CD14-positive monocyte (primary cell): Measurements from ENCODE around the gene PDE6B. TPM values are rescaled to one million over a fixed set of nuclear protein-coding genes. Genes with fewer than 3 reads are reported as not detected.

ENCODE experiments used
- DNase-seq, 3 donors: peaks; one replicate each; pipeline ENCODE4 v3.0.0-alpha.2; 2011 to 2022
- H2AFZ ChIP-seq: 2 replicates; pipeline ENCODE4 v1.6.0; 2012; ENCODE audit warnings: mild to moderate bottlenecking, low read depth, low read length, inconsistent platforms; ENCODE audit not compliant: insufficient read depth, poor library complexity, severe bottlenecking
- H3K27ac ChIP-seq, 2 donors: 1 replicate in 1 of 2; 2 replicates in 1 of 2; pipeline ENCODE4 v1.5.1; 2012 to 2013; ENCODE audit warnings: low read length in 2 of 2, control low read depth in 1 of 2, inconsistent platforms in 1 of 2, low read depth in 1 of 2, mild to moderate bottlenecking in 1 of 2
- H3K27me3 ChIP-seq, 2 donors: one replicate each; pipeline versions ENCODE4 v1.6.0 to v1.6.1; 2011 to 2013; ENCODE audit warnings: low read length in 2 of 2; ENCODE audit not compliant: control insufficient read depth in 2 of 2, insufficient read depth in 2 of 2
- H3K36me3 ChIP-seq, 2 donors: replicated peaks in 1 of 2; 1 replicate in 1 of 2; 2 replicates in 1 of 2; pipeline versions ENCODE4 v1.5.1 to v1.6.1; 2012 to 2013; ENCODE audit warnings: low read length in 2 of 2, control low read depth in 1 of 2, inconsistent platforms in 1 of 2, mild to moderate bottlenecking in 1 of 2; ENCODE audit not compliant: insufficient read depth in 2 of 2, control insufficient read depth in 1 of 2
- H3K4me1 ChIP-seq, 2 donors: 1 replicate in 1 of 2; 2 replicates in 1 of 2; pipeline versions ENCODE4 v1.5.1 to v1.6.1; 2012 to 2013; ENCODE audit warnings: low read length in 2 of 2, control low read depth in 1 of 2, inconsistent platforms in 1 of 2, mild to moderate bottlenecking in 1 of 2, moderate library complexity in 1 of 2; ENCODE audit not compliant: insufficient read depth in 2 of 2, control insufficient read depth in 1 of 2
- H3K4me2 ChIP-seq: replicated peaks from 2 replicates; pipeline ENCODE3; 2012; ENCODE audit warnings: low read length, moderate library complexity, mild to moderate bottlenecking; ENCODE audit not compliant: poor library complexity, severe bottlenecking; ENCODE audit errors: extremely low read depth
- H3K4me3 ChIP-seq, 3 experiments: fragments of 200-600 bp in 1 of 3; sonication (generic) in 1 of 3; replicated peaks in 1 of 3; 1 replicate in 2 of 3; 2 replicates in 1 of 3; pipeline ENCODE4 v1.5.1; 2011 to 2013; ENCODE audit warnings: low read length in 3 of 3, mild to moderate bottlenecking in 3 of 3, control low read depth in 2 of 3, low read depth in 2 of 3, inconsistent platforms in 1 of 3, moderate library complexity in 1 of 3
- H3K79me2 ChIP-seq: 2 replicates; pipeline ENCODE4 v1.6.0; 2012; ENCODE audit warnings: mild to moderate bottlenecking, control low read depth, inconsistent platforms, low read length, moderate library complexity; ENCODE audit not compliant: insufficient read depth
- H3K9ac ChIP-seq: 2 replicates; pipeline ENCODE4 v1.6.0; 2017; ENCODE audit warnings: low read length, mild to moderate bottlenecking; ENCODE audit not compliant: insufficient read depth, poor library complexity, severe bottlenecking
- H3K9me3 ChIP-seq, 2 donors: replicated peaks in 1 of 2; 1 replicate in 1 of 2; 2 replicates in 1 of 2; pipeline versions ENCODE4 v1.5.1 to v1.6.1; 2012 to 2013; ENCODE audit warnings: low read length in 2 of 2, control low read depth in 1 of 2; ENCODE audit not compliant: control insufficient read depth in 1 of 2, insufficient read depth in 1 of 2
- H4K20me1 ChIP-seq: 2 replicates; pipeline ENCODE4 v1.6.0; 2012; ENCODE audit warnings: mild to moderate bottlenecking, low read length, control low read depth, moderate library complexity; ENCODE audit not compliant: insufficient read depth
- H3K27ac Mint-ChIP-seq, 7 donors: one replicate each; pipeline ENCODE4 v1.8.0; 2020; ENCODE audit warnings: mild to moderate bottlenecking in 7 of 7, mixed read lengths in 7 of 7, moderate library complexity in 6 of 7, inconsistent platforms in 2 of 7
- H3K27me3 Mint-ChIP-seq, 3 donors: one replicate each; pipeline ENCODE4 v1.8.0; 2021 to 2022; ENCODE audit warnings: low read depth in 3 of 3, mild to moderate bottlenecking in 3 of 3, mixed read lengths in 3 of 3, moderate library complexity in 3 of 3, inconsistent platforms in 1 of 3
- H3K36me3 Mint-ChIP-seq, 2 donors: one replicate each; pipeline ENCODE4 v1.8.0; 2020; ENCODE audit warnings: mixed read lengths in 2 of 2, inconsistent platforms in 1 of 2, mild to moderate bottlenecking in 1 of 2
- H3K4me1 Mint-ChIP-seq: one replicate; pipeline ENCODE4 v1.8.0; 2020; ENCODE audit warnings: mild to moderate bottlenecking, mixed read lengths
- H3K4me3 Mint-ChIP-seq, 2 donors: one replicate each; pipeline ENCODE4 v1.8.0; 2020; ENCODE audit warnings: mild to moderate bottlenecking in 2 of 2, mixed read lengths in 2 of 2, moderate library complexity in 1 of 2
- H3K9me3 Mint-ChIP-seq, 7 donors: one replicate each; pipeline ENCODE4 v1.8.0; 2020 to 2022; ENCODE audit warnings: mixed read lengths in 7 of 7, mild to moderate bottlenecking in 6 of 7, moderate library complexity in 6 of 7, inconsistent platforms in 2 of 7
- WGBS: methylation state at CpG from one replicate; pipeline ENCODE4 v1.1.5; 2013; ENCODE audit warnings: missing lambda C conversion rate; ENCODE audit not compliant: insufficient coverage; 5-methylcytosine and 5-hydroxymethylcytosine counted together
- intact Hi-C, 2 donors: fragments of 100-400 bp; cut with micrococcal nuclease; formaldehyde crosslinking; loops; one replicate each; pipeline versions ENCODE4 v1.15.0 to v1.15.1; 2023
- polyA plus RNA-seq, 3 donors: library from polyadenylated mRNA; depleted of rRNA in 1 of 3; unstranded in 2 of 3; stranded (reverse) in 1 of 3; fragments of 300-500 nt in 2 of 3; fragments of >200 nt in 1 of 3; fragmentation: Illumina TruSeq in 2 of 3; gene quantifications; 1 replicate in 2 of 3; 2 replicates in 1 of 3; pipeline ENCODE4 v1.2.3, GENCODE V29; 2012 to 2021
- TF ChIP-seq, protein P1 (sequence below): fragments of 200-600 bp; IDR thresholded peaks from one replicate; pipeline ENCODE4 v1.8.0; 2022; ENCODE audit warnings: antibody characterized with exemption, mild to moderate bottlenecking

PDE6B gene
- polyA plus RNA-seq, 3 donors: 3.7 to 6.3 (median 4.6) TPM

DNA sequence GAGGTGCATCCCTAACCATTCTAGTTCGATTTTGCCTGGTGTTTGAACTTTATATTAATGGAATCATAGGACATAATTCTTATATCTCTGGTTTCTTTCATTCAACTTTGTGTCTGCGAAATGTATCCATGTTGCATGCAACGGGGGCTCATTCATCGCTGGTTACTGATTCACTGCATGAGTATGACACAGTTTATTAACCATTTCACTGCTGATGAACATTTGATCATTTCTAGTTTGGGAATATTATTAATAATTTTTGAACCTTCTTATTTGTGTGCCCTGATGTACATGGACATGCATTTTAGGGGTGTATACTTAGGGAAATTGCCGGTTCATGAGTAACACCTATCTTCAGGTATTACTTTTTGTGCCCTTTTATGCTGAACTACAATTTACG is 44.2 kb upstream of the PDE6B start:
- Histone ChIP-seq H3K9me3 (peaks cover 6 to 29% of the 10 kb centered on the region in 2 donors), H4K20me1 (no peaks in the 10 kb centered on the region), H3K27me3 (peaks cover 18 to 42% of the 10 kb centered on the region in 2 donors), H3K36me3 (no peaks in the 10 kb centered on the region), H3K9ac (no peak overlapping the region), H3K4me1 (no peaks in the 10 kb centered on the region), H3K27ac (no peak overlapping the region), H3K4me3 (no peak overlapping the region), H3K79me2 (no peaks in the 10 kb centered on the region), H2AFZ (no peak overlapping the region), H3K4me2 (no peak overlapping the region)
- no peak for DNase-seq
- Mint-ChIP-seq H3K36me3 (peaks cover 0 to 6% of the 10 kb centered on the region in 2 donors), H3K27me3 (peaks cover 45 to 59% (median 46%) of the 10 kb centered on the region in 3 donors), H3K4me3 (peak overlapping the region in 1 of 2 donors; percentile 59), H3K9me3 (peaks cover 6 to 37% (median 29%) of the 10 kb centered on the region in 7 donors), H3K27ac (no peak overlapping the region), H3K4me1 (peaks cover 8% of the 10 kb centered on the region)
- WGBS: no CpG with 5 or more reads among the region's 6 CpGs
- TF ChIP-seq, protein P1, sequence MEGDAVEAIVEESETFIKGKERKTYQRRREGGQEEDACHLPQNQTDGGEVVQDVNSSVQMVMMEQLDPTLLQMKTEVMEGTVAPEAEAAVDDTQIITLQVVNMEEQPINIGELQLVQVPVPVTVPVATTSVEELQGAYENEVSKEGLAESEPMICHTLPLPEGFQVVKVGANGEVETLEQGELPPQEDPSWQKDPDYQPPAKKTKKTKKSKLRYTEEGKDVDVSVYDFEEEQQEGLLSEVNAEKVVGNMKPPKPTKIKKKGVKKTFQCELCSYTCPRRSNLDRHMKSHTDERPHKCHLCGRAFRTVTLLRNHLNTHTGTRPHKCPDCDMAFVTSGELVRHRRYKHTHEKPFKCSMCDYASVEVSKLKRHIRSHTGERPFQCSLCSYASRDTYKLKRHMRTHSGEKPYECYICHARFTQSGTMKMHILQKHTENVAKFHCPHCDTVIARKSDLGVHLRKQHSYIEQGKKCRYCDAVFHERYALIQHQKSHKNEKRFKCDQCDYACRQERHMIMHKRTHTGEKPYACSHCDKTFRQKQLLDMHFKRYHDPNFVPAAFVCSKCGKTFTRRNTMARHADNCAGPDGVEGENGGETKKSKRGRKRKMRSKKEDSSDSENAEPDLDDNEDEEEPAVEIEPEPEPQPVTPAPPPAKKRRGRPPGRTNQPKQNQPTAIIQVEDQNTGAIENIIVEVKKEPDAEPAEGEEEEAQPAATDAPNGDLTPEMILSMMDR: no peak
- intact Hi-C loops: no loop called here

DNA sequence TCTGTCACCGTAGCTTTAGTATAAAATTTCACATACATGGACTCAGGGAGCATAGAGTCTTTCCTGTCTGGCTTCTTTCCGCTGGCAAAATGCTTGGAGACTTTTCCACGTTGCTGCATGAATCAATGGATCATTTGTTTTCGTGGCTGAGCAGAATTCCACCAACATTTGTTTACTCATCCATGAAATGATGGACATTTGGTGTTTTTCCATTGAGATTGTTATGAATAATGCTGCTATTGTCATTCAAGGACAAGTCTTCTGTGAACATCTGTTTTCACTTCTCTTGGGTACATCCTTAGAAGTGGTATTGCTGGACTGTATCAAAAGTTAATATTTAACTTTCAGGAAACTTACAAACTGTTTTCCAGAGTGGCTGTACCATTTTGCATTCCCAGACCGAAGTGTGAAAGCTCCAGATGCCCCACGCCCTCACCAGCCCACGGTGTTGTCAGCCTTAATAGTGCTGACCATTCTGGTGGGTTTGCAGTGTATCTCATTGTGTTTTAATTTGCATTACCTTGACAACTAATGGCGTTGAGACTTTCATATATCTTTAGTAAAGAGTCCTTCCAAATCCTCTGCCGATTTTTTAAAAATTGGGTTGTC is 43.5 kb upstream of the PDE6B start:
- Histone ChIP-seq H4K20me1 (no peaks in the 10 kb centered on the region), H3K9me3 (peaks cover 6 to 29% of the 10 kb centered on the region in 2 donors), H3K27ac (no peak overlapping the region), H3K4me2 (no peak overlapping the region), H3K79me2 (no peaks in the 10 kb centered on the region), H3K36me3 (no peaks in the 10 kb centered on the region), H3K4me1 (no peaks in the 10 kb centered on the region), H3K27me3 (peaks cover 16 to 38% of the 10 kb centered on the region in 2 donors), H3K4me3 (no peak overlapping the region), H3K9ac (no peak overlapping the region), H2AFZ (no peak overlapping the region)
- peaks cover 0 to 5% of the 10 kb centered on the region in 2 donors for H3K36me3 Mint-ChIP-seq
- H3K27me3 Mint-ChIP-seq: peaks cover 42 to 56% (median 44%) of the 10 kb centered on the region in 3 donors
- H3K4me3 Mint-ChIP-seq: no peak overlapping the region
- H3K4me1 Mint-ChIP-seq: peaks cover 8% of the 10 kb centered on the region
- 87% methylated on average over 3 of the region's 9 CpGs for WGBS
- TF ChIP-seq, protein P1: no peak
- peaks cover 6 to 38% (median 32%) of the 10 kb centered on the region in 7 donors for H3K9me3 Mint-ChIP-seq
- H3K27ac Mint-ChIP-seq: no peak overlapping the region
- intact Hi-C loops: no loop called here
- DNase-seq: no peak
